Measurements from ENCODE around the gene DRP2.

The DRP2 gene

DNA sequence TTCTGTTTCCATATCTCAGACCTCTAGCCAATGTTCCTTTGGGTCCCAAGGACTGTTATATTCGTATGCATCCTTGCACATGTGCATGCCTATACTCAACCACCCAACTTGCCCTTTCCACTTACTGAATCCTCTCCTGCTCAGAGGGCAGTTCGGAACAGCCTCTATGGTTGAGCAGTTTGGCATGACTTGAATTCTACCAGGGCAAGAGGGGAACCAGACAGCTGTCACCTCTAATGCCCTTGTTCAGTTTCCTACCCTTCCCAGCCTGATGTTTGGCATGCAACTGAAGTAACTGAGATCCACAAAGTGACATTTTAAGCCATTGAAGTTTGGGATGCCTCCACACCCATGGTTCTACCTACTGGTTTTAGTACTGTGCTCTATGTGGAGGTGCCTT, 17.5 kb downstream of the DRP2 start:
- H3K79me2 ChIP-seq (ENCODE audit: insufficient read depth, low read length): no peaks in the 10 kb centered on the region
- H3K4me3 ChIP-seq (ENCODE audit: low read depth, low read length, poor library complexity, severe bottlenecking): no peak overlapping the region
- no peaks in the 10 kb centered on the region for H3K27me3 ChIP-seq (ENCODE audit: insufficient read depth, low read length)
- H3K36me3 ChIP-seq (ENCODE audit: insufficient read depth, low read length): no peaks in the 10 kb centered on the region; the same call in 1 of the 2 replicates
- no peaks in the 10 kb centered on the region for H3K9me2 ChIP-seq (ENCODE audit: low read depth, low read length)
- no peaks in the 10 kb centered on the region for H3F3A ChIP-seq (ENCODE audit: insufficient read depth, low read length)
- TF ChIP-seq EZH2 (IDR thresholded peaks at IDR 0.05; ENCODE audit: borderline replicate concordance, low read length): no peak
- TF ChIP-seq, protein P1, sequence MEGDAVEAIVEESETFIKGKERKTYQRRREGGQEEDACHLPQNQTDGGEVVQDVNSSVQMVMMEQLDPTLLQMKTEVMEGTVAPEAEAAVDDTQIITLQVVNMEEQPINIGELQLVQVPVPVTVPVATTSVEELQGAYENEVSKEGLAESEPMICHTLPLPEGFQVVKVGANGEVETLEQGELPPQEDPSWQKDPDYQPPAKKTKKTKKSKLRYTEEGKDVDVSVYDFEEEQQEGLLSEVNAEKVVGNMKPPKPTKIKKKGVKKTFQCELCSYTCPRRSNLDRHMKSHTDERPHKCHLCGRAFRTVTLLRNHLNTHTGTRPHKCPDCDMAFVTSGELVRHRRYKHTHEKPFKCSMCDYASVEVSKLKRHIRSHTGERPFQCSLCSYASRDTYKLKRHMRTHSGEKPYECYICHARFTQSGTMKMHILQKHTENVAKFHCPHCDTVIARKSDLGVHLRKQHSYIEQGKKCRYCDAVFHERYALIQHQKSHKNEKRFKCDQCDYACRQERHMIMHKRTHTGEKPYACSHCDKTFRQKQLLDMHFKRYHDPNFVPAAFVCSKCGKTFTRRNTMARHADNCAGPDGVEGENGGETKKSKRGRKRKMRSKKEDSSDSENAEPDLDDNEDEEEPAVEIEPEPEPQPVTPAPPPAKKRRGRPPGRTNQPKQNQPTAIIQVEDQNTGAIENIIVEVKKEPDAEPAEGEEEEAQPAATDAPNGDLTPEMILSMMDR (IDR thresholded peaks at IDR 0.05; ENCODE audit: low read length): no peak
- H4K20me1 ChIP-seq (ENCODE audit: insufficient read depth, low read length): no peaks in the 10 kb centered on the region
- no peaks in the 10 kb centered on the region for H3K9me3 ChIP-seq (ENCODE audit: low read length)
- H3K4me2 ChIP-seq (ENCODE audit: low read length): no peak overlapping the region
- H3K9ac ChIP-seq (ENCODE audit: low read length): no peak overlapping the region
- no peak overlapping the region for H2AFZ ChIP-seq (ENCODE audit: low read length)
- no peak overlapping the region for H3K27ac ChIP-seq (ENCODE audit: low read depth, low read length, poor library complexity, severe bottlenecking)
- H3K4me1 ChIP-seq (ENCODE audit: insufficient read depth, low read length, severe bottlenecking): no peaks in the 10 kb centered on the region

DNA sequence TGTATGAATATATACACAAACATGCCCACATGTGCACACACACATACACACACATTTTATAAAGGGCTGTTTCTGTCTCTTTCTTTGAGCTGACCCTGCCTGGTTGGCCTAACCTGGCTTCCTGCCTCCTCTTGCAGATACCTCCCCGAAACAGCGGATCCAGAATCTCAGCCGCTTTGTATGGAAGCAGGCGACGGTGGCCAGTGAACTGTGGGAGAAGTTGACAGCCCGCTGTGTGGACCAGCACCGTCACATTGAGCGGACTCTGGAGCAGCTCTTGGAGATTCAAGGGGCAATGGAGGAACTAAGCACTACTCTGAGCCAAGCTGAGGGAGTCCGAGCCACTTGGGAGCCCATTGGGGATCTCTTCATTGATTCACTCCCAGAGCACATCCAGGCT, 21.9 kb downstream of the DRP2 start:
- TF ChIP-seq EZH2 (IDR thresholded peaks at IDR 0.05; ENCODE audit: borderline replicate concordance, low read length): no peak
- TF ChIP-seq, protein P1 (IDR thresholded peaks at IDR 0.05; ENCODE audit: low read length): no peak
- Histone ChIP-seq H3K9ac (ENCODE audit: low read length) (no peak overlapping the region), H4K20me1 (ENCODE audit: insufficient read depth, low read length) (no peaks in the 10 kb centered on the region), H3K79me2 (ENCODE audit: insufficient read depth, low read length) (no peaks in the 10 kb centered on the region), H3K36me3 (ENCODE audit: insufficient read depth, low read length) (no peaks in the 10 kb centered on the region; the same call in 1 of the 2 replicates), H3K9me2 (ENCODE audit: low read depth, low read length) (no peaks in the 10 kb centered on the region), H3K27ac (ENCODE audit: low read depth, low read length, poor library complexity, severe bottlenecking) (no peak overlapping the region), H3K4me2 (ENCODE audit: low read length) (no peak overlapping the region), H3K4me3 (ENCODE audit: low read depth, low read length, poor library complexity, severe bottlenecking) (no peak overlapping the region), H3K9me3 (ENCODE audit: low read length) (no peaks in the 10 kb centered on the region), H2AFZ (ENCODE audit: low read length) (no peak overlapping the region), H3K27me3 (ENCODE audit: insufficient read depth, low read length) (no peaks in the 10 kb centered on the region), H3F3A (ENCODE audit: insufficient read depth, low read length) (no peaks in the 10 kb centered on the region), H3K4me1 (ENCODE audit: insufficient read depth, low read length, severe bottlenecking) (no peaks in the 10 kb centered on the region)

DNA sequence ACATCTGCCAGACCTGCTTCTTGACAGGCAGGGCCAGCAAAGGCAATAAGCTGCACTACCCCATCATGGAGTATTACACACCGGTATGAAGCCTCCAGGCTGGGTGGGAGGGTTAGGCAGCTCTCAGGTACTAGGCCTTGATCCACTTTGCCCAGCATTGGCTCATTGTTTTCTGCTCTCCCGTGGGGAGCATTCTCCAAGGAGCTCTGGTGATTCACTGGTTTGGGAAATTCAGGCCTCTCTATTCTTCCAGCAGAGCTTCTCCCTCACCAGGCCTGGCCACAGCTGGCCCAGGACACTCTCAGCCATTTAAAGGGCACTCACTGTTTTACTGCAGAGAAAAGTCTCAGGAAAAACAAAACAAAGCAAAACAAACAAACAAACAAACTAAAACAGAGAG, 33.0 kb downstream of the DRP2 start:
- Histone ChIP-seq H3K27me3 (ENCODE audit: insufficient read depth, low read length) (no peaks in the 10 kb centered on the region), H3K4me1 (ENCODE audit: insufficient read depth, low read length, severe bottlenecking) (peaks cover 4% of the 10 kb centered on the region), H3K9ac (ENCODE audit: low read length) (no peak overlapping the region), H3K27ac (ENCODE audit: low read depth, low read length, poor library complexity, severe bottlenecking) (no peak overlapping the region), H3K9me3 (ENCODE audit: low read length) (no peaks in the 10 kb centered on the region), H3K4me3 (ENCODE audit: low read depth, low read length, poor library complexity, severe bottlenecking) (no peak overlapping the region), H3K9me2 (ENCODE audit: low read depth, low read length) (no peaks in the 10 kb centered on the region), H4K20me1 (ENCODE audit: insufficient read depth, low read length) (no peaks in the 10 kb centered on the region), H3K36me3 (ENCODE audit: insufficient read depth, low read length) (no peaks in the 10 kb centered on the region), H3K79me2 (ENCODE audit: insufficient read depth, low read length) (no peaks in the 10 kb centered on the region), H2AFZ (ENCODE audit: low read length) (no peak overlapping the region), H3F3A (ENCODE audit: insufficient read depth, low read length) (no peaks in the 10 kb centered on the region), H3K4me2 (ENCODE audit: low read length) (no peak overlapping the region)
- TF ChIP-seq, protein P1 (IDR thresholded peaks at IDR 0.05; ENCODE audit: low read length): no peak
- TF ChIP-seq EZH2 (IDR thresholded peaks at IDR 0.05; ENCODE audit: borderline replicate concordance, low read length): no peak

Data from OCI-LY1 (cell line).